Neural progenitor cell (in vitro differentiated cells): Measurements from ENCODE around the gene ABCC9.

Source experiments
- EZH2 ChIP-seq: fragments of 200-600 bp; sonication (generic); IDR thresholded peaks from 2 replicates; pipeline ENCODE4 v1.6.1; 2017; ENCODE audit warnings: antibody characterized with exemption, mild to moderate bottlenecking, moderate library complexity
- TF ChIP-seq, protein P1 (sequence below): fragments of 200-600 bp; sonication (generic); IDR thresholded peaks from 2 replicates; pipeline ENCODE4 v1.5.1; 2017; ENCODE audit warnings: antibody characterized with exemption, mild to moderate bottlenecking

DNA sequence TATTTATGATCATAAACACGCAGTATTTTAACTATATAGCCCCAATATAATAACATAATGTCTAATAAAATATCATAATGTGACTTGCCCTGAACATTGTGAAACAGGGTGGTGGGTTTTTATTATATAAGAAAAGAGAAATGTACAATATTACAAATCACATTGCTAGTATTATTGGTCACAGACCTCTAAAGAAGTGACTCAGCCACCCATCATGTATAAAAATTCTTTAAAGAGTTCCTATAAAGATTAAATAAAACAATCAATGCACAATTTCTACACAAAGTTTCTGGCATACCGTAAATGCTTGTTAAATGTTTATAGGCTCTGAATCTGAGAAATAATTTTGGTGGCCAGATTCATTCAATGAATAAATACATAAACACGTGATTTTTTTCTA is 28.9 kb downstream of the ABCC9 start:
- TF ChIP-seq, protein P1, sequence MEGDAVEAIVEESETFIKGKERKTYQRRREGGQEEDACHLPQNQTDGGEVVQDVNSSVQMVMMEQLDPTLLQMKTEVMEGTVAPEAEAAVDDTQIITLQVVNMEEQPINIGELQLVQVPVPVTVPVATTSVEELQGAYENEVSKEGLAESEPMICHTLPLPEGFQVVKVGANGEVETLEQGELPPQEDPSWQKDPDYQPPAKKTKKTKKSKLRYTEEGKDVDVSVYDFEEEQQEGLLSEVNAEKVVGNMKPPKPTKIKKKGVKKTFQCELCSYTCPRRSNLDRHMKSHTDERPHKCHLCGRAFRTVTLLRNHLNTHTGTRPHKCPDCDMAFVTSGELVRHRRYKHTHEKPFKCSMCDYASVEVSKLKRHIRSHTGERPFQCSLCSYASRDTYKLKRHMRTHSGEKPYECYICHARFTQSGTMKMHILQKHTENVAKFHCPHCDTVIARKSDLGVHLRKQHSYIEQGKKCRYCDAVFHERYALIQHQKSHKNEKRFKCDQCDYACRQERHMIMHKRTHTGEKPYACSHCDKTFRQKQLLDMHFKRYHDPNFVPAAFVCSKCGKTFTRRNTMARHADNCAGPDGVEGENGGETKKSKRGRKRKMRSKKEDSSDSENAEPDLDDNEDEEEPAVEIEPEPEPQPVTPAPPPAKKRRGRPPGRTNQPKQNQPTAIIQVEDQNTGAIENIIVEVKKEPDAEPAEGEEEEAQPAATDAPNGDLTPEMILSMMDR = no peak
- TF ChIP-seq EZH2 = no peak
